Measurements from ENCODE around the gene APOBEC3A. TPM values are rescaled to one million over a fixed set of nuclear protein-coding genes. Genes with fewer than 3 reads are reported as not detected.

APOBEC3A gene
- total and polyA plus RNA-seq, 2 of the 13 experiments (the other 11 are each of a cell fraction or from before 2014, with no cell fraction given), result not detected

DNA sequence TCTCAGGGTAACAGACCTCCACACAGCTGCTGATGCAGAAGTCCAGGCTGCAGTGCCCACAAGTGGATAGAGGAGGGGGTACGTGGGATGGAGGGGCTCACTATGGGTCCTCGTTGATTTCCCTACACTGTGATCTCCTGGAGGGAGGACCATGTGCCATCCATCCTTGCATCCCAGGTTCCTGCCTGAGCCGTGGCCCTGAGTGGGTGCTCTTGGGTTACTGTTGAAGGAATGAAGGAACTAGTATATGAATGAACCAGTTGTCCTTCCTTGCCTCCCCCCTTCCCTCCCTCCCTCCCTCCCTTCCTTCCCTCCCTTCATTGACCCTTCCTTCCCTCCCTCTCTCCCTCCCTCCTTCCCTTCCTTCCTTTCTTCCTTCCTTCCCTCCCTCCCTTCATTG is 40.1 kb downstream of the APOBEC3A start:
- Histone ChIP-seq H4K20me1 (ENCODE audit: insufficient read depth, low read length) (no peaks in the 10 kb centered on the region), H3K79me2 (ENCODE audit: insufficient read depth, low read length) (no peaks in the 10 kb centered on the region), H3K27me3 (ENCODE audit: control insufficient read depth in 1 of 2, insufficient read depth in 2 of 2, low read length in 2 of 2) (peaks cover 1 to 9% of the 10 kb centered on the region in 2 experiments; a peak in 2 of 5 replicates), H3K9me3 (ENCODE audit: low read length) (no peaks in the 10 kb centered on the region), H3K9ac (ENCODE audit: insufficient read depth, low read depth, low read length) (no peak overlapping the region), H3K4me2 (ENCODE audit: low read depth, low read length) (no peak overlapping the region), H3K4me3 (replicated peaks in 1 of 3; ENCODE audit: insufficient read depth in 1 of 3, low read depth in 2 of 3, low read length in 3 of 3) (no peak overlapping the region), H3K27ac (ENCODE audit: extremely low read length, insufficient read depth, low read length) (no peak overlapping the region), H3K36me3 (replicated peaks in 1 of 2; ENCODE audit: control insufficient read depth in 1 of 2, insufficient read depth in 2 of 2, low read length in 2 of 2) (no peaks in the 10 kb centered on the region), H2AFZ (ENCODE audit: low read length) (no peak overlapping the region), H3K4me1 (ENCODE audit: insufficient read depth, low read length) (no peaks in the 10 kb centered on the region)
- FAIRE-seq, result no peak
- TF ChIP-seq HES4 (CRISPR knock-in tag; IDR thresholded peaks at IDR 0.05; ENCODE audit: borderline replicate concordance), result no peak
- no peak for TF ChIP-seq TCF7L2 (IDR thresholded peaks at IDR 0.05; ENCODE audit: low read depth, low read length)
- no peak for TF ChIP-seq ZNF652 (CRISPR knock-in tag; IDR thresholded peaks at IDR 0.05; ENCODE audit: borderline replicate concordance, low read depth)
- TF ChIP-seq ZZZ3 (CRISPR knock-in tag; IDR thresholded peaks at IDR 0.05; ENCODE audit: borderline replicate concordance), result no peak
- ChIA-PET POLR2A (no interaction called here), CTCF (ENCODE audit: low intra/inter-chr PET ratio, low total read pairs) (no interaction called here)
- no peak for DNase-seq (ENCODE audit: low spot score)
- intact Hi-C loops (cut with micrococcal nuclease; ENCODE audit: unreplicated experiment), result no loop called here
- WGBS (ENCODE audit: low lambda C conversion rate), result 8% methylated on average over 1 of the region's 3 CpGs
- no peak for ATAC-seq
- in situ Hi-C loops (cut with HindIII; ENCODE audit: extremely low pct_ligation_motif_present, low pct_unique_long_range_greater_than_20kb), result no loop called here
- no TSS peak for BruUV-seq (replicated peaks)

DNA sequence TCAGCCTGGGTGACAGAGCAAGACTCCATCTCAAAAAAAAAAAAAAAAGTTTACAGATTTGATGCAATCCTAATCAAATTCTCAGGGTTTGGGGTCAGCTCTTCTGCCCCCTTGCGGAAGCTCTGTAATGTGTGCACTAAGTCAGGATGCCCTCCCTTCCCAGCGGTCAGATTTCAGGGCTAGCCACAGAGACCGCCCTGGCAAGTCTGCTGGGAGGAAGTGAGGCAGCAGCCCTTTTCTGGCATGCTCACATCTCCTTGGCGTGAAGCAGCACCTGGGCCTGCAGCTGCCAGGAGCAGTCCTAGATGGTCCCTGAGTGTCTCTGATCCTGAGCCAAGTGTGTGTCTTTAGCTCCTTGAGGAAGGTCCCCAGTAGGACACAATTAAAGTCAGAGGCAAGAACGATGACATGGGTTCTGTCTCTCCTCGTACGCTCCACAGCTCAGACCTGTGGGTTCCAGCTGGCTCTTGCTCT is 45.8 kb downstream of the APOBEC3A start:
- H4K20me1 ChIP-seq (ENCODE audit: insufficient read depth, low read length), result no peaks in the 10 kb centered on the region
- FAIRE-seq (peak; percentile 70), DNase-seq (ENCODE audit: low spot score) (peak; percentile 66), ATAC-seq (peak; percentile 92)
- no peaks in the 10 kb centered on the region for H3K36me3 ChIP-seq (replicated peaks in 1 of 2; ENCODE audit: control insufficient read depth in 1 of 2, insufficient read depth in 2 of 2, low read length in 2 of 2)
- in situ Hi-C loops (cut with HindIII; ENCODE audit: extremely low pct_ligation_motif_present, low pct_unique_long_range_greater_than_20kb), result loop anchor here (5.0 kb wide), 1 partner anchor 131 kb away; the partner anchor contains the start of gene CBX6
- POLR2A ChIA-PET, result interaction anchor here (0.6 to 1.1 kb wide), 2 partner anchors 12 to 13 kb away, joined by 3 to 4 read pairs; no protein-coding TSS in a partner anchor
- no peaks in the 10 kb centered on the region for H3K9me3 ChIP-seq (ENCODE audit: low read length)
- H3K4me2 ChIP-seq (ENCODE audit: low read depth, low read length), result no peak overlapping the region; the same call in 1 of the 2 replicates
- H3K9ac ChIP-seq (ENCODE audit: insufficient read depth, low read depth, low read length), result no peak overlapping the region
- BruUV-seq (replicated peaks), result no TSS peak
- no peak overlapping the region; a peak in 1 of 6 replicates for H3K4me3 ChIP-seq (replicated peaks in 1 of 3; ENCODE audit: insufficient read depth in 1 of 3, low read depth in 2 of 3, low read length in 3 of 3)
- 7% methylated on average over 3 of the region's 7 CpGs for WGBS (ENCODE audit: low lambda C conversion rate)
- intact Hi-C loops (cut with micrococcal nuclease; ENCODE audit: unreplicated experiment), result loop anchor here (2.0 to 10.0 kb wide), 2 partner anchors 30 to 238 kb away; no protein-coding TSS in a partner anchor
- no peak overlapping the region for H2AFZ ChIP-seq (ENCODE audit: low read length)
- H3K27me3 ChIP-seq (ENCODE audit: control insufficient read depth in 1 of 2, insufficient read depth in 2 of 2, low read length in 2 of 2), result peaks cover 0 to 9% of the 10 kb centered on the region in 2 experiments; a peak in 2 of 5 replicates
- H3K79me2 ChIP-seq (ENCODE audit: insufficient read depth, low read length), result no peaks in the 10 kb centered on the region
- no peak overlapping the region for H3K27ac ChIP-seq (ENCODE audit: extremely low read length, insufficient read depth, low read length)
- no peaks in the 10 kb centered on the region for H3K4me1 ChIP-seq (ENCODE audit: insufficient read depth, low read length)
- CTCF ChIA-PET (ENCODE audit: low intra/inter-chr PET ratio, low total read pairs), result interaction anchor here (0.9 to 3.4 kb wide), 8 partner anchors 12 to 234 kb away, joined by 3 to 23 read pairs (median 8); partner anchors contain the start of gene APOBEC3B
- TF ChIP-seq ASH2L (IDR thresholded peaks at IDR 0.05; ENCODE audit: insufficient read length, low read depth, low read length) (no peak), ZNF572 (CRISPR knock-in tag; IDR thresholded peaks at IDR 0.05) (peak; percentile 25; the same call in 1 of the 2 replicates), STAG1 (CRISPR knock-in tag; IDR thresholded peaks at IDR 0.05) (peak; percentile 63), ZNF7 (CRISPR knock-in tag; IDR thresholded peaks at IDR 0.05) (no peak), ZNF30 (CRISPR knock-in tag; IDR thresholded peaks at IDR 0.05) (no peak), PAXIP1 (CRISPR knock-in tag; conservative IDR thresholded peaks at IDR 0.05) (no peak), ZNF224 (CRISPR knock-in tag; IDR thresholded peaks at IDR 0.05) (no peak), FOSL1 (CRISPR knock-in tag; IDR thresholded peaks at IDR 0.05; ENCODE audit: borderline replicate concordance) (no peak)
- TF ChIP-seq, protein P1, sequence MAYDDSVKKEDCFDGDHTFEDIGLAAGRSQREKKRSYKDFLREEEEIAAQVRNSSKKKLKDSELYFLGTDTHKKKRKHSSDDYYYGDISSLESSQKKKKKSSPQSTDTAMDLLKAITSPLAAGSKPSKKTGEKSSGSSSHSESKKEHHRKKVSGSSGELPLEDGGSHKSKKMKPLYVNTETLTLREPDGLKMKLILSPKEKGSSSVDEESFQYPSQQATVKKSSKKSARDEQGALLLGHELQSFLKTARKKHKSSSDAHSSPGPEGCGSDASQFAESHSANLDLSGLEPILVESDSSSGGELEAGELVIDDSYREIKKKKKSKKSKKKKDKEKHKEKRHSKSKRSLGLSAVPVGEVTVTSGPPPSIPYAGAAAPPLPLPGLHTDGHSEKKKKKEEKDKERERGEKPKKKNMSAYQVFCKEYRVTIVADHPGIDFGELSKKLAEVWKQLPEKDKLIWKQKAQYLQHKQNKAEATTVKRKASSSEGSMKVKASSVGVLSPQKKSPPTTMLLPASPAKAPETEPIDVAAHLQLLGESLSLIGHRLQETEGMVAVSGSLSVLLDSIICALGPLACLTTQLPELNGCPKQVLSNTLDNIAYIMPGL (CRISPR knock-in tag; IDR thresholded peaks at IDR 0.05; ENCODE audit: borderline replicate concordance in 1 of 2, low read depth in 1 of 2), result 0 out of 4 replicates have a peak, but pooled peaks of 1 of the 2 experiments have one; percentile 29
